CD14-positive monocyte (primary cell): ENCODE measurements around the gene TARP.
A peak's percentile ranks its signal among the peaks of the same experiment; 100 is the strongest.

Source experiments
- DNase-seq, 3 donors: peaks; one replicate each; pipeline ENCODE4 v3.0.0-alpha.2; 2011 to 2022
- H2AFZ ChIP-seq: 2 replicates; pipeline ENCODE4 v1.6.0; 2012; ENCODE audit warnings: mild to moderate bottlenecking, low read depth, low read length, inconsistent platforms; ENCODE audit not compliant: insufficient read depth, poor library complexity, severe bottlenecking
- H3K27ac ChIP-seq, 2 donors: 1 replicate in 1 of 2; 2 replicates in 1 of 2; pipeline ENCODE4 v1.5.1; 2012 to 2013; ENCODE audit warnings: low read length in 2 of 2, control low read depth in 1 of 2, inconsistent platforms in 1 of 2, low read depth in 1 of 2, mild to moderate bottlenecking in 1 of 2
- H3K27me3 ChIP-seq, 2 donors: one replicate each; pipeline versions ENCODE4 v1.6.0 to v1.6.1; 2011 to 2013; ENCODE audit warnings: low read length in 2 of 2; ENCODE audit not compliant: control insufficient read depth in 2 of 2, insufficient read depth in 2 of 2
- H3K36me3 ChIP-seq, 2 donors: replicated peaks in 1 of 2; 1 replicate in 1 of 2; 2 replicates in 1 of 2; pipeline versions ENCODE4 v1.5.1 to v1.6.1; 2012 to 2013; ENCODE audit warnings: low read length in 2 of 2, control low read depth in 1 of 2, inconsistent platforms in 1 of 2, mild to moderate bottlenecking in 1 of 2; ENCODE audit not compliant: insufficient read depth in 2 of 2, control insufficient read depth in 1 of 2
- H3K4me1 ChIP-seq, 2 donors: 1 replicate in 1 of 2; 2 replicates in 1 of 2; pipeline versions ENCODE4 v1.5.1 to v1.6.1; 2012 to 2013; ENCODE audit warnings: low read length in 2 of 2, control low read depth in 1 of 2, inconsistent platforms in 1 of 2, mild to moderate bottlenecking in 1 of 2, moderate library complexity in 1 of 2; ENCODE audit not compliant: insufficient read depth in 2 of 2, control insufficient read depth in 1 of 2
- H3K4me2 ChIP-seq: replicated peaks from 2 replicates; pipeline ENCODE3; 2012; ENCODE audit warnings: low read length, moderate library complexity, mild to moderate bottlenecking; ENCODE audit not compliant: poor library complexity, severe bottlenecking; ENCODE audit errors: extremely low read depth
- H3K4me3 ChIP-seq, 3 experiments: fragments of 200-600 bp in 1 of 3; sonication (generic) in 1 of 3; replicated peaks in 1 of 3; 1 replicate in 2 of 3; 2 replicates in 1 of 3; pipeline ENCODE4 v1.5.1; 2011 to 2013; ENCODE audit warnings: low read length in 3 of 3, mild to moderate bottlenecking in 3 of 3, control low read depth in 2 of 3, low read depth in 2 of 3, inconsistent platforms in 1 of 3, moderate library complexity in 1 of 3
- H3K79me2 ChIP-seq: 2 replicates; pipeline ENCODE4 v1.6.0; 2012; ENCODE audit warnings: mild to moderate bottlenecking, control low read depth, inconsistent platforms, low read length, moderate library complexity; ENCODE audit not compliant: insufficient read depth
- H3K9ac ChIP-seq: 2 replicates; pipeline ENCODE4 v1.6.0; 2017; ENCODE audit warnings: low read length, mild to moderate bottlenecking; ENCODE audit not compliant: insufficient read depth, poor library complexity, severe bottlenecking
- H3K9me3 ChIP-seq, 2 donors: replicated peaks in 1 of 2; 1 replicate in 1 of 2; 2 replicates in 1 of 2; pipeline versions ENCODE4 v1.5.1 to v1.6.1; 2012 to 2013; ENCODE audit warnings: low read length in 2 of 2, control low read depth in 1 of 2; ENCODE audit not compliant: control insufficient read depth in 1 of 2, insufficient read depth in 1 of 2
- H4K20me1 ChIP-seq: 2 replicates; pipeline ENCODE4 v1.6.0; 2012; ENCODE audit warnings: mild to moderate bottlenecking, low read length, control low read depth, moderate library complexity; ENCODE audit not compliant: insufficient read depth
- H3K27ac Mint-ChIP-seq, 7 donors: one replicate each; pipeline ENCODE4 v1.8.0; 2020; ENCODE audit warnings: mild to moderate bottlenecking in 7 of 7, mixed read lengths in 7 of 7, moderate library complexity in 6 of 7, inconsistent platforms in 2 of 7
- H3K27me3 Mint-ChIP-seq, 3 donors: one replicate each; pipeline ENCODE4 v1.8.0; 2021 to 2022; ENCODE audit warnings: low read depth in 3 of 3, mild to moderate bottlenecking in 3 of 3, mixed read lengths in 3 of 3, moderate library complexity in 3 of 3, inconsistent platforms in 1 of 3
- H3K36me3 Mint-ChIP-seq, 2 donors: one replicate each; pipeline ENCODE4 v1.8.0; 2020; ENCODE audit warnings: mixed read lengths in 2 of 2, inconsistent platforms in 1 of 2, mild to moderate bottlenecking in 1 of 2
- H3K4me1 Mint-ChIP-seq: one replicate; pipeline ENCODE4 v1.8.0; 2020; ENCODE audit warnings: mild to moderate bottlenecking, mixed read lengths
- H3K4me3 Mint-ChIP-seq, 2 donors: one replicate each; pipeline ENCODE4 v1.8.0; 2020; ENCODE audit warnings: mild to moderate bottlenecking in 2 of 2, mixed read lengths in 2 of 2, moderate library complexity in 1 of 2
- H3K9me3 Mint-ChIP-seq, 7 donors: one replicate each; pipeline ENCODE4 v1.8.0; 2020 to 2022; ENCODE audit warnings: mixed read lengths in 7 of 7, mild to moderate bottlenecking in 6 of 7, moderate library complexity in 6 of 7, inconsistent platforms in 2 of 7
- WGBS: methylation state at CpG from one replicate; pipeline ENCODE4 v1.1.5; 2013; ENCODE audit warnings: missing lambda C conversion rate; ENCODE audit not compliant: insufficient coverage; 5-methylcytosine and 5-hydroxymethylcytosine counted together
- intact Hi-C, 2 donors: fragments of 100-400 bp; cut with micrococcal nuclease; formaldehyde crosslinking; loops; one replicate each; pipeline versions ENCODE4 v1.15.0 to v1.15.1; 2023
- TF ChIP-seq, protein P1 (sequence below): fragments of 200-600 bp; IDR thresholded peaks from one replicate; pipeline ENCODE4 v1.8.0; 2022; ENCODE audit warnings: antibody characterized with exemption, mild to moderate bottlenecking

The TARP gene

DNA sequence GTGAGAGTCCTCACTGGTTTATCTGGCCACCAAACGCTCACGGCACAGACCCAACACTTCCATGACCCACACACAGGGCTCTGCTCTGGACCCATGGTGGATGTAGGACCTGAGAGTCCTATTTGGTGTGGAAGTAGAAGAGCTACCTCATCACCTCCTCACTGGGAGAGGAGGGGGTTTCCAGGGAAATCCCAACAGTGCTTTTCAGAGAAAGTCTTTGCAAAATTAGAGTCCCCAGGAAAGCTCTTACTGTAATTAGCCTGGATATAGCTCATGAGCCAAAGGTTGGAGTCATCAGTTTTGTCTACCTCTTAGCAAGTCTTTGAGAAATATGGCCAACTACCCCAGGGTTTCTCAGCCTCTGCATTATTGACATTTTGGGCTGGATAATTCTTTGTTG, 34.7 kb upstream of the TARP start:
- Histone ChIP-seq H3K9me3 (peaks cover 0 to 4% of the 10 kb centered on the region in 2 donors), H3K27me3 (no peaks in the 10 kb centered on the region), H3K4me2 (no peak overlapping the region), H3K9ac (no peak overlapping the region), H2AFZ (peak overlapping the region; percentile 39), H3K4me3 (no peak overlapping the region), H3K27ac (peak overlapping the region in 1 of 2 donors; percentile 69), H3K4me1 (peaks cover 37 to 57% of the 10 kb centered on the region in 2 donors), H3K36me3 (no peaks in the 10 kb centered on the region), H3K79me2 (peaks cover 4% of the 10 kb centered on the region), H4K20me1 (no peaks in the 10 kb centered on the region)
- peaks cover 0 to 4% of the 10 kb centered on the region in 2 donors for H3K36me3 Mint-ChIP-seq
- H3K4me3 Mint-ChIP-seq: no peak overlapping the region
- H3K27ac Mint-ChIP-seq: peak overlapping the region in 6 of 7 donors; percentile 25 to 80 (median 74)
- peaks cover 58% of the 10 kb centered on the region for H3K4me1 Mint-ChIP-seq
- H3K27me3 Mint-ChIP-seq: peaks cover 0 to 2% (median 2%) of the 10 kb centered on the region in 3 donors
- H3K9me3 Mint-ChIP-seq: peaks cover 0 to 6% (median 4%) of the 10 kb centered on the region in 7 donors
- intact Hi-C loops: no loop called here
- TF ChIP-seq, protein P1, sequence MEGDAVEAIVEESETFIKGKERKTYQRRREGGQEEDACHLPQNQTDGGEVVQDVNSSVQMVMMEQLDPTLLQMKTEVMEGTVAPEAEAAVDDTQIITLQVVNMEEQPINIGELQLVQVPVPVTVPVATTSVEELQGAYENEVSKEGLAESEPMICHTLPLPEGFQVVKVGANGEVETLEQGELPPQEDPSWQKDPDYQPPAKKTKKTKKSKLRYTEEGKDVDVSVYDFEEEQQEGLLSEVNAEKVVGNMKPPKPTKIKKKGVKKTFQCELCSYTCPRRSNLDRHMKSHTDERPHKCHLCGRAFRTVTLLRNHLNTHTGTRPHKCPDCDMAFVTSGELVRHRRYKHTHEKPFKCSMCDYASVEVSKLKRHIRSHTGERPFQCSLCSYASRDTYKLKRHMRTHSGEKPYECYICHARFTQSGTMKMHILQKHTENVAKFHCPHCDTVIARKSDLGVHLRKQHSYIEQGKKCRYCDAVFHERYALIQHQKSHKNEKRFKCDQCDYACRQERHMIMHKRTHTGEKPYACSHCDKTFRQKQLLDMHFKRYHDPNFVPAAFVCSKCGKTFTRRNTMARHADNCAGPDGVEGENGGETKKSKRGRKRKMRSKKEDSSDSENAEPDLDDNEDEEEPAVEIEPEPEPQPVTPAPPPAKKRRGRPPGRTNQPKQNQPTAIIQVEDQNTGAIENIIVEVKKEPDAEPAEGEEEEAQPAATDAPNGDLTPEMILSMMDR: no peak
- no CpG with 5 or more reads among the region's 2 CpGs for WGBS
- peak in 1 of 3 donors; percentile 56 for DNase-seq

DNA sequence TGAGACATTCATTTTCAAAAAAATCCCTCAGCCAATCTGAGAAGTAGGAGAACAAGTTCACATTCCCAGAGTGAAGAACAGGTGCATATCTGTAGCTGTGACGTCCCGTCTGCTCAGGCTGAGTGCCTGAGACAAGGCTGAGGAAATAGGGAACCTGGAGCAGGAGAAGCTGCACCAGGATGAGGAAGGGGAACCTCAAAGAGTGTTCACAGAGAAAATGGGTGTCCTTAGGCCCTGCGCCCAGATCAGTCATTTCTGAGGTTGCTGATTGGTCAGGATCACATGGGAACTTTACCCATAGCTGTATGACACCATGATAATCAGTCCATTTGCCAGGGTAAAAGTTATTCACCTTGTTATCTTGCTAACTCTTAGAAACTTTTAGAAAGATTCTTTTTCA, 34.2 kb upstream of the TARP start:
- H3K27ac ChIP-seq: peak overlapping the region in 1 of 2 donors; percentile 69
- H3K4me3 ChIP-seq: no peak overlapping the region
- DNase-seq: peak; percentile 64 to 83 (median 76)
- Mint-ChIP-seq H3K4me1 (peaks cover 53% of the 10 kb centered on the region), H3K36me3 (peaks cover 0 to 4% of the 10 kb centered on the region in 2 donors), H3K27ac (peak overlapping the region; percentile 36 to 80 (median 72)), H3K27me3 (peaks cover 0 to 2% (median 2%) of the 10 kb centered on the region in 3 donors), H3K4me3 (no peak overlapping the region), H3K9me3 (peaks cover 0 to 6% (median 4%) of the 10 kb centered on the region in 7 donors)
- H3K9ac ChIP-seq: no peak overlapping the region
- 0% methylated on average over 2 of the region's 3 CpGs for WGBS
- peaks cover 32 to 52% of the 10 kb centered on the region in 2 donors for H3K4me1 ChIP-seq
- no peaks in the 10 kb centered on the region for H4K20me1 ChIP-seq
- peaks cover 3% of the 10 kb centered on the region for H3K79me2 ChIP-seq
- no peak overlapping the region for H3K4me2 ChIP-seq
- H3K36me3 ChIP-seq: no peaks in the 10 kb centered on the region
- intact Hi-C loops: no loop called here
- peaks cover 0 to 4% of the 10 kb centered on the region in 2 donors for H3K9me3 ChIP-seq
- H2AFZ ChIP-seq: peak overlapping the region; percentile 43
- TF ChIP-seq, protein P1: no peak
- H3K27me3 ChIP-seq: no peaks in the 10 kb centered on the region
